Skeletal muscle tissue (tissue), 4 donors: ENCODE data around the gene NOPCHAP1. TPM values are rescaled to one million over a fixed set of nuclear protein-coding genes. Genes with fewer than 3 reads are reported as not detected.

ENCODE experiments used
- H3K27ac ChIP-seq: one replicate; pipeline ENCODE4 v1.7.0; 2013; ENCODE audit warnings: mild to moderate bottlenecking, low read depth, low read length, inconsistent platforms
- H3K27me3 ChIP-seq, 3 donors: one replicate each; pipeline ENCODE4 v1.7.0; 2013; ENCODE audit warnings: low read length in 3 of 3; ENCODE audit not compliant: control insufficient read depth in 3 of 3, insufficient read depth in 3 of 3
- H3K36me3 ChIP-seq, 3 donors: one replicate each; pipeline ENCODE4 v1.7.0; 2013; ENCODE audit warnings: low read length in 3 of 3; ENCODE audit not compliant: control insufficient read depth in 3 of 3, insufficient read depth in 3 of 3
- H3K4me1 ChIP-seq, 3 donors: one replicate each; pipeline ENCODE4 v1.7.0; 2013; ENCODE audit warnings: low read length in 3 of 3, mild to moderate bottlenecking in 3 of 3; ENCODE audit not compliant: control insufficient read depth in 3 of 3, insufficient read depth in 3 of 3
- H3K4me3 ChIP-seq, 3 donors: one replicate each; pipeline ENCODE4 v1.7.0; 2013; ENCODE audit warnings: low read length in 3 of 3
- H3K9ac ChIP-seq, 3 donors: one replicate each; pipeline ENCODE4 v1.7.0; 2013; ENCODE audit warnings: low read length in 3 of 3, mild to moderate bottlenecking in 3 of 3, moderate library complexity in 2 of 3, low read depth in 1 of 3
- H3K9me3 ChIP-seq, 3 donors: one replicate each; pipeline ENCODE4 v1.7.0; 2013; ENCODE audit warnings: low read length in 3 of 3; ENCODE audit not compliant: control insufficient read depth in 3 of 3
- total RNA-seq: library from RNA; depleted of rRNA; stranded (reverse); fragments of >200 nt; gene quantifications from one replicate; pipeline ENCODE4 v1.2.3, GENCODE V29; 2014
- donor health status: Osteomylitis.

The NOPCHAP1 gene
- total RNA-seq, 1 donor from 2014 or later: 6.3 TPM

- H3K9ac ChIP-seq: no peak overlapping the region
- no peak overlapping the region for H3K27ac ChIP-seq
- no peak overlapping the region for H3K4me3 ChIP-seq
- no peaks in the 10 kb centered on the region for H3K4me1 ChIP-seq
- no peaks in the 10 kb centered on the region for H3K9me3 ChIP-seq
- no peaks in the 10 kb centered on the region for H3K27me3 ChIP-seq
- peaks cover 0 to 6% (median 0%) of the 10 kb centered on the region in 3 donors for H3K36me3 ChIP-seq
Measured at GRCh38 chr12:105033851-105034250, 47.7 kb downstream of the NOPCHAP1 start.

Other genes starting within 250 kb of the NOPCHAP1 start
- 12.0 TPM for gene SLC41A2, start 28.0 kb upstream of the NOPCHAP1 start, total RNA-seq
- gene ALDH1L2, start 98.1 kb downstream of the NOPCHAP1 start, total RNA-seq: 6.3 TPM
- gene WASHC4, start 121.4 kb downstream of the NOPCHAP1 start, total RNA-seq: 64.7 TPM
- 27.1 TPM for gene APPL2, start 249.9 kb downstream of the NOPCHAP1 start, total RNA-seq